Right renal pelvis (tissue), 4 donors: ENCODE results near the gene QDPR. TPM values are rescaled to one million over a fixed set of nuclear protein-coding genes. Genes with fewer than 3 reads are reported as not detected.
"Not testable (repeated sequence)": the region's sequence is repeated elsewhere in the genome, so short reads cannot be mapped to it uniquely, and the experiment has no call there.

Experiments
- DNase-seq, 4 donors: peaks; one replicate each; pipeline ENCODE4 v3.0.0-alpha.2; 2013; ENCODE audit warnings: low read depth in 4 of 4, low spot score in 3 of 4, missing footprints in 1 of 4
- polyA plus RNA-seq, 4 donors: library from polyadenylated mRNA; unstranded; fragments of 120-200 nt; gene quantifications; one replicate each; pipeline ENCODE4 v1.2.1, GENCODE V29; 2013; ENCODE audit not compliant: insufficient read length in 4 of 4

Gene QDPR
- 10 to 100 TPM; 45.1 to 75.3 (median 67.0) TPM for polyA plus RNA-seq

- peak; percentile 47 to 54 (median 52) for DNase-seq
These were observed at the start of gene QDPR for GRCh38 chr4:17511950-17512795. TSS of gene QDPR (minus strand) at chr4:17512090. CDS start at chr4:17512054, 36 bp downstream.

GRCh38 chr4:17561195-17561909 lies 49.5 kb upstream of the QDPR start:
- DNase-seq, result no peak

- no peak for DNase-seq
These were observed 48.3 kb upstream of the QDPR start for GRCh38 chr4:17560065-17560673.

- DNase-seq, result no peak
These were observed 47.8 kb upstream of the QDPR start for GRCh38 chr4:17559709-17560048.

- no peak for DNase-seq
These were observed 47.2 kb upstream of the QDPR start for GRCh38 chr4:17558941-17559708.

- no peak for DNase-seq
These were observed 46.0 kb upstream of the QDPR start for GRCh38 chr4:17557880-17558279.

- no peak for DNase-seq
These were observed 44.6 kb upstream of the QDPR start for GRCh38 chr4:17556498-17556897.

- DNase-seq, result no peak
These were observed 42.7 kb upstream of the QDPR start for GRCh38 chr4:17554568-17554967.

- no peak for DNase-seq
These were observed 40.5 kb upstream of the QDPR start for GRCh38 chr4:17552427-17552826.

GRCh38 chr4:17550549-17550948 lies 38.7 kb upstream of the QDPR start:
- no peak for DNase-seq

GRCh38 chr4:17546678-17547077 lies 34.8 kb upstream of the QDPR start:
- no peak for DNase-seq

GRCh38 chr4:17546222-17546621 lies 34.3 kb upstream of the QDPR start:
- DNase-seq, result no peak

- DNase-seq, result no peak
These were observed 33.7 kb upstream of the QDPR start for GRCh38 chr4:17545374-17546140.

- DNase-seq, result no peak
These were observed 32.9 kb upstream of the QDPR start for GRCh38 chr4:17544831-17545234.

- DNase-seq, result no peak
These were observed 32.3 kb upstream of the QDPR start for GRCh38 chr4:17544205-17544604.

- DNase-seq, result not testable (repeated sequence)
These were observed 25.2 kb upstream of the QDPR start for GRCh38 chr4:17537060-17537459.

- DNase-seq, result no peak
These were observed 24.0 kb upstream of the QDPR start for GRCh38 chr4:17535906-17536305.

- DNase-seq, result no peak
These were observed 23.4 kb upstream of the QDPR start for GRCh38 chr4:17535242-17535641.

GRCh38 chr4:17534705-17535104 lies 22.8 kb upstream of the QDPR start:
- DNase-seq, result no peak
